Smooth muscle cell (in vitro differentiated cells): Measurements from ENCODE around the gene PLAAT2. TPM values are rescaled to one million over a fixed set of nuclear protein-coding genes. Genes with fewer than 3 reads are reported as not detected.
"Not testable (repeated sequence)": the region's sequence is repeated elsewhere in the genome, so short reads cannot be mapped to it uniquely, and the experiment has no call there.

ENCODE experiments used
- DNase-seq: peaks from one replicate; lab custom pipeline; 2025; ENCODE audit not compliant: unreplicated experiment; lab: John Stamatoyannopoulos, UW
- H2AFZ ChIP-seq: fragments of 200-600 bp; sonication (generic); 2 replicates; pipeline ENCODE4 v1.6.0; 2016; ENCODE audit warnings: antibody characterized with exemption, low read depth, mild to moderate bottlenecking
- H3F3A ChIP-seq: fragments of 200-600 bp; sonication (generic); 2 replicates; pipeline ENCODE4 v1.6.0; 2017; ENCODE audit warnings: antibody characterized with exemption, low read depth
- H3K27ac ChIP-seq: fragments of 200-600 bp; sonication (generic); 2 replicates; pipeline ENCODE4 v1.5.1; 2016; ENCODE audit warnings: low read depth, mild to moderate bottlenecking
- H3K27me3 ChIP-seq: fragments of 200-600 bp; sonication (generic); 2 replicates; pipeline ENCODE4 v1.6.1; 2016; ENCODE audit warnings: low read depth, mild to moderate bottlenecking
- H3K36me3 ChIP-seq: fragments of 200-600 bp; sonication (generic); 2 replicates; pipeline ENCODE4 v1.5.1; 2016; ENCODE audit warnings: low read depth
- H3K4me1 ChIP-seq: fragments of 200-600 bp; sonication (generic); 2 replicates; pipeline ENCODE4 v1.5.1; 2016; ENCODE audit warnings: low read depth
- H3K4me2 ChIP-seq: fragments of 200-600 bp; sonication (generic); 2 replicates; pipeline ENCODE4 v1.6.0; 2016; ENCODE audit warnings: mild to moderate bottlenecking
- H3K4me3 ChIP-seq: fragments of 200-600 bp; sonication (generic); 2 replicates; pipeline ENCODE4 v1.5.1; 2016; ENCODE audit warnings: mild to moderate bottlenecking
- H3K79me2 ChIP-seq: fragments of 200-600 bp; sonication (generic); 2 replicates; pipeline ENCODE4 v1.6.0; 2016; ENCODE audit warnings: low read depth, mild to moderate bottlenecking
- H3K9ac ChIP-seq: fragments of 200-600 bp; sonication (generic); 2 replicates; pipeline ENCODE4 v1.6.0; 2016; ENCODE audit warnings: low read depth
- H3K9me3 ChIP-seq: fragments of 200-600 bp; sonication (generic); replicated peaks from 2 replicates; pipeline ENCODE4 v1.5.1; 2016; ENCODE audit warnings: low read depth
- H4K20me1 ChIP-seq: fragments of 200-600 bp; sonication (generic); 2 replicates; pipeline ENCODE4 v1.6.0; 2016; ENCODE audit warnings: low read depth
- CTCF ChIP-seq: fragments of 200-600 bp; sonication (generic); IDR thresholded peaks from 2 replicates; pipeline ENCODE4 v1.5.1; 2017; ENCODE audit warnings: borderline replicate concordance, mild to moderate bottlenecking, antibody characterized with exemption; ENCODE audit not compliant: insufficient read depth, poor library complexity, severe bottlenecking
- WGBS: methylation state at CpG from one replicate; pipeline ENCODE4 v1.1.7; 2016; ENCODE audit warnings: low lambda C conversion rate; 5-methylcytosine and 5-hydroxymethylcytosine counted together
- polyA plus RNA-seq: library from polyadenylated mRNA; unstranded; fragments of >200 nt; fragmentation: Nextera tagmentation; extraction: Ambion mirVana; gene quantifications from 2 replicates; pipeline ENCODE4 v1.2.1, GENCODE V29; 2016
- total RNA-seq: library from RNA; depleted of rRNA; stranded (reverse); fragments of >200 nt; gene quantifications from 2 replicates; pipeline ENCODE4 v1.2.3, GENCODE V29; 2014

Gene PLAAT2
- total and polyA plus RNA-seq, 2 experiments from 2014 or later = not detected

GRCh38 chr11:63534895-63535461 is 28.2 kb downstream of the PLAAT2 start:
- Histone ChIP-seq H2AFZ (no peak overlapping the region), H3K27ac (no peak overlapping the region)

GRCh38 chr11:63534076-63534475 is 29.1 kb downstream of the PLAAT2 start:
- no peak overlapping the region for H3K4me3 ChIP-seq
- no peak for TF ChIP-seq CTCF
- 80% methylated on average over 3 of the region's 3 CpGs for WGBS

More at GRCh38 chr11:63534895-63535461, 28.2 kb downstream of the PLAAT2 start:
- 88% methylated on average over 5 of the region's 5 CpGs for WGBS
- no peaks in the 10 kb centered on the region for H3F3A ChIP-seq
- no peaks in the 10 kb centered on the region for H3K79me2 ChIP-seq
- peaks cover under 1% of the 10 kb centered on the region for H3K27me3 ChIP-seq
- no peaks in the 10 kb centered on the region for H3K36me3 ChIP-seq
- H3K4me1 ChIP-seq = peaks cover 11% of the 10 kb centered on the region
- H4K20me1 ChIP-seq = no peaks in the 10 kb centered on the region
- no peak for TF ChIP-seq CTCF
- no peak overlapping the region for H3K9ac ChIP-seq
- no peak overlapping the region for H3K4me3 ChIP-seq
- H3K9me3 ChIP-seq = no peaks in the 10 kb centered on the region
- DNase-seq = no peak
- H3K4me2 ChIP-seq = no peak overlapping the region

GRCh38 chr11:63532799-63533475 is 30.2 kb downstream of the PLAAT2 start:
- Histone ChIP-seq H3K9me3 (no peaks in the 10 kb centered on the region), H2AFZ (no peak overlapping the region), H3K4me3 (no peak overlapping the region), H3K9ac (no peak overlapping the region), H4K20me1 (no peaks in the 10 kb centered on the region), H3F3A (no peaks in the 10 kb centered on the region), H3K4me1 (peaks cover 20% of the 10 kb centered on the region), H3K27me3 (peaks cover 14% of the 10 kb centered on the region), H3K36me3 (no peaks in the 10 kb centered on the region), H3K79me2 (no peaks in the 10 kb centered on the region), H3K4me2 (no peak overlapping the region), H3K27ac (no peak overlapping the region)
- WGBS = 33% methylated on average over 4 of the region's 4 CpGs
- TF ChIP-seq CTCF = no peak
- DNase-seq = no peak

More at GRCh38 chr11:63534076-63534475, 29.1 kb downstream of the PLAAT2 start:
- no peaks in the 10 kb centered on the region for H3K36me3 ChIP-seq
- H2AFZ ChIP-seq = no peak overlapping the region
- H3K9me3 ChIP-seq = no peaks in the 10 kb centered on the region
- peaks cover 8% of the 10 kb centered on the region for H3K27me3 ChIP-seq
- H3K79me2 ChIP-seq = no peaks in the 10 kb centered on the region
- no peak overlapping the region for H3K9ac ChIP-seq
- no peak for DNase-seq
- H3K4me1 ChIP-seq = peaks cover 14% of the 10 kb centered on the region
- H4K20me1 ChIP-seq = no peaks in the 10 kb centered on the region
- no peak overlapping the region for H3K4me2 ChIP-seq
- no peaks in the 10 kb centered on the region for H3F3A ChIP-seq
- no peak overlapping the region for H3K27ac ChIP-seq

- H3K9ac ChIP-seq = no peak overlapping the region
- no peak for TF ChIP-seq CTCF
- H3K27me3 ChIP-seq = peaks cover 20% of the 10 kb centered on the region
- H3K36me3 ChIP-seq = no peaks in the 10 kb centered on the region
- H3F3A ChIP-seq = no peaks in the 10 kb centered on the region
- H3K4me1 ChIP-seq = peaks cover 22% of the 10 kb centered on the region
- H3K9me3 ChIP-seq = no peaks in the 10 kb centered on the region
- H3K27ac ChIP-seq = no peak overlapping the region
- H4K20me1 ChIP-seq = no peaks in the 10 kb centered on the region
- DNase-seq = no peak
- H3K4me3 ChIP-seq = no peak overlapping the region
- H2AFZ ChIP-seq = no peak overlapping the region
- 48% methylated on average over 2 of the region's 2 CpGs for WGBS
- H3K4me2 ChIP-seq = no peak overlapping the region
- H3K79me2 ChIP-seq = no peaks in the 10 kb centered on the region
Measured at GRCh38 chr11:63532117-63532516, 31.1 kb downstream of the PLAAT2 start.

GRCh38 chr11:63531074-63531792 is 31.9 kb downstream of the PLAAT2 start:
- H3K4me2 ChIP-seq, DNase-seq: not testable (repeated sequence)

More at GRCh38 chr11:63531074-63531792, 31.9 kb downstream of the PLAAT2 start:
- not testable (repeated sequence) for H3K4me3 ChIP-seq, H4K20me1 ChIP-seq, H3K27ac ChIP-seq, H3F3A ChIP-seq, H3K9ac ChIP-seq, H3K79me2 ChIP-seq, H3K36me3 ChIP-seq, H3K9me3 ChIP-seq, H2AFZ ChIP-seq
- peaks cover 20% of the 10 kb centered on the region for H3K27me3 ChIP-seq
- WGBS = 73% methylated on average over 4 of the region's 6 CpGs
- H3K4me1 ChIP-seq = peaks cover 22% of the 10 kb centered on the region
